ENCODE data around the gene DESI2.
A peak's percentile ranks its signal among the peaks of the same experiment; 100 is the strongest.
"Not testable (repeated sequence)": the region's sequence is repeated elsewhere in the genome, so short reads cannot be mapped to it uniquely, and the experiment has no call there.

Gene DESI2

GRCh38 chr1:244664353-244664752 lies 11.4 kb downstream of the DESI2 start:
- H3K9ac ChIP-seq (ENCODE audit: low read depth, low read length), result no peak overlapping the region
- H3K36me3 ChIP-seq (ENCODE audit: insufficient read depth, low read length), result peaks cover 13% of the 10 kb centered on the region
- no peak overlapping the region for H3K4me3 ChIP-seq (ENCODE audit: low read depth in 1 of 2, low read length in 2 of 2)
- H3K4me2 ChIP-seq (ENCODE audit: insufficient read depth, low read length), result no peak overlapping the region
- H3K27ac ChIP-seq (ENCODE audit: low read length), result no peak overlapping the region
- peaks cover 3% of the 10 kb centered on the region; the same call in 1 of the 2 replicates for H4K20me1 ChIP-seq (ENCODE audit: insufficient read depth, low read length)
- no peak overlapping the region for H2AFZ ChIP-seq (ENCODE audit: low read depth, low read length)
- TF ChIP-seq EZH2 (IDR thresholded peaks at IDR 0.05; ENCODE audit: borderline replicate concordance, low read depth, low read length, severe bottlenecking), result no peak
- no peak for TF ChIP-seq CTCF (IDR thresholded peaks at IDR 0.05; ENCODE audit: borderline replicate concordance, extremely low read depth, low read length, poor library complexity, severe bottlenecking)
- H3K79me2 ChIP-seq (ENCODE audit: insufficient read depth, low read length), result peaks cover 89% of the 10 kb centered on the region
- ATAC-seq (ENCODE audit: insufficient read depth, low read depth), result no peak
- DNase-seq, result no peak
- no peaks in the 10 kb centered on the region for H3K9me3 ChIP-seq (ENCODE audit: insufficient read depth, low read length, severe bottlenecking)
- no peaks in the 10 kb centered on the region for H3K4me1 ChIP-seq (ENCODE audit: insufficient read depth, low read length)
- no peaks in the 10 kb centered on the region for H3K27me3 ChIP-seq (ENCODE audit: insufficient read depth, low read length, poor library complexity)

- TF ChIP-seq EZH2 (IDR thresholded peaks at IDR 0.05; ENCODE audit: borderline replicate concordance, low read depth, low read length, severe bottlenecking) (no peak), CTCF (IDR thresholded peaks at IDR 0.05; ENCODE audit: borderline replicate concordance, extremely low read depth, low read length, poor library complexity, severe bottlenecking) (no peak)
- H3K36me3 ChIP-seq (ENCODE audit: insufficient read depth, low read length), result peaks cover 6% of the 10 kb centered on the region; the same call in 1 of the 2 replicates
- H3K27ac ChIP-seq (ENCODE audit: low read length), result no peak overlapping the region
- ATAC-seq (ENCODE audit: insufficient read depth, low read depth) (peak; percentile 71), DNase-seq (no peak)
- peaks cover 86% of the 10 kb centered on the region for H3K79me2 ChIP-seq (ENCODE audit: insufficient read depth, low read length)
- H3K27me3 ChIP-seq (ENCODE audit: insufficient read depth, low read length, poor library complexity), result no peaks in the 10 kb centered on the region
- no peaks in the 10 kb centered on the region for H3K9me3 ChIP-seq (ENCODE audit: insufficient read depth, low read length, severe bottlenecking)
- H3K4me3 ChIP-seq (ENCODE audit: low read depth in 1 of 2, low read length in 2 of 2), result no peak overlapping the region
- H3K4me1 ChIP-seq (ENCODE audit: insufficient read depth, low read length), result no peaks in the 10 kb centered on the region
- H2AFZ ChIP-seq (ENCODE audit: low read depth, low read length), result no peak overlapping the region
- no peak overlapping the region for H3K4me2 ChIP-seq (ENCODE audit: insufficient read depth, low read length)
- H4K20me1 ChIP-seq (ENCODE audit: insufficient read depth, low read length), result peaks cover 2% of the 10 kb centered on the region; the same call in 1 of the 2 replicates
- H3K9ac ChIP-seq (ENCODE audit: low read depth, low read length), result no peak overlapping the region
Measured at GRCh38 chr1:244665771-244666217, 12.9 kb downstream of the DESI2 start.

- H3K79me2 ChIP-seq (ENCODE audit: insufficient read depth, low read length), result peaks cover 93% of the 10 kb centered on the region
- not testable (repeated sequence) for H3K36me3 ChIP-seq (ENCODE audit: insufficient read depth, low read length); H3K4me3 ChIP-seq (ENCODE audit: low read depth in 1 of 2, low read length in 2 of 2); H3K9ac ChIP-seq (ENCODE audit: low read depth, low read length); H2AFZ ChIP-seq (ENCODE audit: low read depth, low read length); DNase-seq; H4K20me1 ChIP-seq (ENCODE audit: insufficient read depth, low read length); H3K27ac ChIP-seq (ENCODE audit: low read length); H3K9me3 ChIP-seq (ENCODE audit: insufficient read depth, low read length, severe bottlenecking); H3K27me3 ChIP-seq (ENCODE audit: insufficient read depth, low read length, poor library complexity); H3K4me1 ChIP-seq (ENCODE audit: insufficient read depth, low read length); H3K4me2 ChIP-seq (ENCODE audit: insufficient read depth, low read length); ATAC-seq (ENCODE audit: insufficient read depth, low read depth)
Measured at GRCh38 chr1:244666672-244667418, 13.9 kb downstream of the DESI2 start.

GRCh38 chr1:244667797-244668196 lies 14.9 kb downstream of the DESI2 start:
- H3K79me2 ChIP-seq (ENCODE audit: insufficient read depth, low read length), result peaks cover 92% of the 10 kb centered on the region

More at GRCh38 chr1:244667797-244668196, 14.9 kb downstream of the DESI2 start:
- no peak overlapping the region for H3K27ac ChIP-seq (ENCODE audit: low read length)
- DNase-seq (no peak), ATAC-seq (ENCODE audit: insufficient read depth, low read depth) (no peak)
- H3K4me3 ChIP-seq (ENCODE audit: low read depth in 1 of 2, low read length in 2 of 2), result no peak overlapping the region
- peaks cover 9% of the 10 kb centered on the region for H3K36me3 ChIP-seq (ENCODE audit: insufficient read depth, low read length)
- no peaks in the 10 kb centered on the region for H3K4me1 ChIP-seq (ENCODE audit: insufficient read depth, low read length)
- peaks cover 2% of the 10 kb centered on the region; the same call in 1 of the 2 replicates for H4K20me1 ChIP-seq (ENCODE audit: insufficient read depth, low read length)
- H3K9me3 ChIP-seq (ENCODE audit: insufficient read depth, low read length, severe bottlenecking), result no peaks in the 10 kb centered on the region
- TF ChIP-seq EZH2 (IDR thresholded peaks at IDR 0.05; ENCODE audit: borderline replicate concordance, low read depth, low read length, severe bottlenecking) (no peak), CTCF (IDR thresholded peaks at IDR 0.05; ENCODE audit: borderline replicate concordance, extremely low read depth, low read length, poor library complexity, severe bottlenecking) (no peak)
- no peaks in the 10 kb centered on the region for H3K27me3 ChIP-seq (ENCODE audit: insufficient read depth, low read length, poor library complexity)
- no peak overlapping the region for H3K9ac ChIP-seq (ENCODE audit: low read depth, low read length)
- no peak overlapping the region for H2AFZ ChIP-seq (ENCODE audit: low read depth, low read length)
- no peak overlapping the region for H3K4me2 ChIP-seq (ENCODE audit: insufficient read depth, low read length)

All from DND-41 (cell line).